Natural killer cell (primary cell): Measurements from ENCODE around the gene CNDP2. TPM values are rescaled to one million over a fixed set of nuclear protein-coding genes. Genes with fewer than 3 reads are reported as not detected.

Experiments used
- ATAC-seq, 3 donors: fragments of 150-1000 bp in 2 of 3; fragments of 200-7000 bp in 1 of 3; cut with Tn5 transposase; 1 replicate in 1 of 3; 2 replicates in 2 of 3; pipeline ENCODE4 v1.10.0; 2021; ENCODE audit warnings: mild to moderate bottlenecking in 2 of 3, moderate library complexity in 2 of 3
- DNase-seq, 2 donors: peaks; one replicate each; pipeline versions ENCODE4 v3.0.0 to v3.0.0-alpha.2; 2013 to 2021; ENCODE audit warnings: mixed read lengths in 1 of 2
- H3K27ac ChIP-seq: one replicate; pipeline ENCODE4 v1.5.1; 2013; ENCODE audit warnings: mild to moderate bottlenecking, low read length
- H3K27me3 ChIP-seq: one replicate; pipeline ENCODE4 v1.6.1; 2013; ENCODE audit warnings: low read length; ENCODE audit not compliant: control insufficient read depth, insufficient read depth
- H3K36me3 ChIP-seq: one replicate; pipeline ENCODE4 v1.6.1; 2013; ENCODE audit warnings: low read length; ENCODE audit not compliant: control insufficient read depth, insufficient read depth
- H3K4me1 ChIP-seq: one replicate; pipeline ENCODE4 v1.6.1; 2013; ENCODE audit warnings: low read length; ENCODE audit not compliant: control insufficient read depth, insufficient read depth
- H3K4me3 ChIP-seq: one replicate; pipeline ENCODE4 v1.5.1; 2013; ENCODE audit warnings: low read length
- H3K9me3 ChIP-seq: one replicate; pipeline ENCODE4 v1.6.1; 2013; ENCODE audit warnings: low read length; ENCODE audit not compliant: control insufficient read depth, insufficient read depth
- H3K27ac Mint-ChIP-seq, 2 donors: one replicate each; pipeline ENCODE4 v1.8.0; 2022; ENCODE audit warnings: mild to moderate bottlenecking in 2 of 2, mixed read lengths in 2 of 2, moderate library complexity in 1 of 2
- H3K27me3 Mint-ChIP-seq, 2 donors: one replicate each; pipeline ENCODE4 v1.8.0; 2022; ENCODE audit warnings: low read depth in 2 of 2, mixed read lengths in 2 of 2
- H3K36me3 Mint-ChIP-seq: one replicate; pipeline ENCODE4 v1.8.0; 2022; ENCODE audit warnings: mixed read lengths
- H3K4me1 Mint-ChIP-seq, 2 donors: one replicate each; pipeline ENCODE4 v1.8.0; 2022; ENCODE audit warnings: mixed read lengths in 2 of 2
- H3K4me3 Mint-ChIP-seq: one replicate; pipeline ENCODE4 v1.8.0; 2022; ENCODE audit warnings: mild to moderate bottlenecking, moderate library complexity, mixed read lengths
- H3K9me3 Mint-ChIP-seq, 2 donors: one replicate each; pipeline ENCODE4 v1.8.0; 2022; ENCODE audit warnings: mixed read lengths in 2 of 2
- WGBS: methylation state at CpG from one replicate; pipeline ENCODE4 v1.1.7; 2013; ENCODE audit warnings: missing lambda C conversion rate; ENCODE audit not compliant: insufficient coverage; 5-methylcytosine and 5-hydroxymethylcytosine counted together
- intact Hi-C: fragments of 100-400 bp; cut with micrococcal nuclease; formaldehyde crosslinking; loops from one replicate; pipeline ENCODE4 v1.14.2; 2022
- total RNA-seq, 4 donors: library from RNA; stranded (reverse); fragments of 120-200 nt in 1 of 4; gene quantifications; one replicate each; pipeline versions ENCODE4 v1.2.3 to v1.2.4, GENCODE V29; 2013 to 2022
- TF ChIP-seq, protein P1 (sequence below): fragments of 200-600 bp; IDR thresholded peaks from one replicate; pipeline ENCODE4 v1.8.0; 2022; ENCODE audit warnings: antibody characterized with exemption

The CNDP2 gene
- total RNA-seq, 3 donors from 2014 or later (not counting 1 experiment from before 2014, with no cell fraction given): 147 to 167 (median 153) TPM

DNA sequence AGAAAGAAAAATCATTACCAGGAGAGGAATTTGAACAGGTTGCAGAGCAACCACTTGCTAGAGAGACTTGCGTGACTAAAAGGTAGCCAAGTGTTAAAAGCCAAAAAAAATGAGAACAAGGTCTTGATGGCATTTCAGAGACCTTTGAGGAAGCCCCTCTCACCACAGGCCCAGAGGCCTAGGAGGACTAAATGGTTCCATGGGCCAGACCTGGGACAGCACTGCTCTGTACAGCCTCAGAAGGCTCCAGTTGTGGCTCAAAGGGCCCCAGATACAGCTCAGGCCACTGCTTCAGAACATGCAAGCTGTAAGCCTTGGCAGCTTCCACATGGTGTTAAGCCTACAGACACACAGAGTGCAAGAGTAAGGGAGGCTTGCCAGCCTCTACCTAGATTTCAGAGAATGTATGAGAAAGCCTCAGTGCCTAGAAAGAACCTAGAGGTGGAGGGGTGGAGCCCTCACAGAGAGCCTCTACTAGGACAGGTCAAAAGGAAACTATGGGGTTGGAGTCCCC lies 53.5 kb downstream of the CNDP2 start:
- H3K9me3 Mint-ChIP-seq: no peaks in the 10 kb centered on the region

DNA sequence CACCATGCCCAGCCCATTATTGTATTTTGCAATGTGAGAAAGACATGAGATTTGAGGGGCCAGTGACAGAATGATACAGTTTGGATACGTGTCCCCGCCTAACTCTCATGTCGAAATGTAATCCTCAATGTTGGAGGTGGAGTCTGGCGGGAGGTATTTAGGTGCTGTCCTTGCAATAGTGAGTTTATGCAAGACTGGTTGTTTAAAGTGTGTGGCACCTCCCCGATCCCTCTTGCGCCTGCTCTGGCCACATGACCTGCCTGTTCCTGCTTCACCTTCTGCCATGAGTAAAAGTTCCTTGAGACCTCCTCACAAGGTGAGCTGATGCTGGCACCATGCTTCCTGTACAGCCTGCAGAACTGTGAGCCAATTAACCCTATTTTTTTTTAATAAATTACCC lies 54.7 kb downstream of the CNDP2 start:
- Mint-ChIP-seq H3K27ac (no peak overlapping the region), H3K27me3 (peaks cover 14 to 18% of the 10 kb centered on the region in 2 donors), H3K4me3 (no peak overlapping the region), H3K9me3 (no peaks in the 10 kb centered on the region), H3K4me1 (no peaks in the 10 kb centered on the region), H3K36me3 (no peaks in the 10 kb centered on the region)
- H3K27me3 ChIP-seq: peaks cover 2% of the 10 kb centered on the region
- H3K4me3 ChIP-seq: no peak overlapping the region
- intact Hi-C loops: no loop called here
- no peak for ATAC-seq
- no peak overlapping the region for H3K27ac ChIP-seq
- no peak for DNase-seq
- WGBS: 95% methylated on average over 6 of the region's 6 CpGs
- TF ChIP-seq, protein P1, sequence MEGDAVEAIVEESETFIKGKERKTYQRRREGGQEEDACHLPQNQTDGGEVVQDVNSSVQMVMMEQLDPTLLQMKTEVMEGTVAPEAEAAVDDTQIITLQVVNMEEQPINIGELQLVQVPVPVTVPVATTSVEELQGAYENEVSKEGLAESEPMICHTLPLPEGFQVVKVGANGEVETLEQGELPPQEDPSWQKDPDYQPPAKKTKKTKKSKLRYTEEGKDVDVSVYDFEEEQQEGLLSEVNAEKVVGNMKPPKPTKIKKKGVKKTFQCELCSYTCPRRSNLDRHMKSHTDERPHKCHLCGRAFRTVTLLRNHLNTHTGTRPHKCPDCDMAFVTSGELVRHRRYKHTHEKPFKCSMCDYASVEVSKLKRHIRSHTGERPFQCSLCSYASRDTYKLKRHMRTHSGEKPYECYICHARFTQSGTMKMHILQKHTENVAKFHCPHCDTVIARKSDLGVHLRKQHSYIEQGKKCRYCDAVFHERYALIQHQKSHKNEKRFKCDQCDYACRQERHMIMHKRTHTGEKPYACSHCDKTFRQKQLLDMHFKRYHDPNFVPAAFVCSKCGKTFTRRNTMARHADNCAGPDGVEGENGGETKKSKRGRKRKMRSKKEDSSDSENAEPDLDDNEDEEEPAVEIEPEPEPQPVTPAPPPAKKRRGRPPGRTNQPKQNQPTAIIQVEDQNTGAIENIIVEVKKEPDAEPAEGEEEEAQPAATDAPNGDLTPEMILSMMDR: no peak
- no peaks in the 10 kb centered on the region for H3K4me1 ChIP-seq
- peaks cover 9% of the 10 kb centered on the region for H3K9me3 ChIP-seq
- H3K36me3 ChIP-seq: no peaks in the 10 kb centered on the region

More for the DNA sequence above, 53.5 kb downstream of the CNDP2 start:
- H3K4me1 Mint-ChIP-seq: no peaks in the 10 kb centered on the region
- DNase-seq (no peak), ATAC-seq (no peak)
- no peak overlapping the region for H3K27ac Mint-ChIP-seq
- no peaks in the 10 kb centered on the region for H3K36me3 Mint-ChIP-seq
- no peak overlapping the region for H3K4me3 ChIP-seq
- TF ChIP-seq, protein P1: no peak
- no peaks in the 10 kb centered on the region for H3K4me1 ChIP-seq
- H3K4me3 Mint-ChIP-seq: no peak overlapping the region
- peaks cover 14 to 18% of the 10 kb centered on the region in 2 donors for H3K27me3 Mint-ChIP-seq
- peaks cover 2% of the 10 kb centered on the region for H3K27me3 ChIP-seq
- WGBS: 100% methylated on average over 1 of the region's 1 CpG
- H3K27ac ChIP-seq: no peak overlapping the region
- intact Hi-C loops: no loop called here
- no peaks in the 10 kb centered on the region for H3K36me3 ChIP-seq
- peaks cover 9% of the 10 kb centered on the region for H3K9me3 ChIP-seq

DNA sequence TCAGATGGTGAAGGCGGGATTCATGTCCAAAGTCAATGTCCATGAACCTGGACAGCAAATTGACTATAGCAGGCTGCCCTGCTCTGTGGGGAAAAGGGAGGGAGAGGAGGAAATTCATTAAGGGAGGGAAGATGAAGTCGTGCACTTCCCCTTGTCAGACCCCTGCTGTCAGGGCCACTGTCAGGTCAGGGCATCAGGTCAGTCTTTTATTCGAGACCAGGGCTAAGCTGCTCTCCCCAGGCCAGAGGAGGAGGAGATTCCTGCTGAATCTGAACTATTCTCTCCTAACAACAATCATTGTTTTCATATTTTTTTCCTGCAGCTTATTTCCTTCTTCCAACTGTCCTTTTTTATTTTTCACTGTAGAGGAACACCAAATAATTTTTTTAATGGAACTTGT lies 55.3 kb downstream of the CNDP2 start:
- Mint-ChIP-seq H3K4me1 (no peaks in the 10 kb centered on the region), H3K4me3 (no peak overlapping the region), H3K36me3 (no peaks in the 10 kb centered on the region), H3K27me3 (peaks cover 14 to 18% of the 10 kb centered on the region in 2 donors), H3K9me3 (no peaks in the 10 kb centered on the region), H3K27ac (no peak overlapping the region)
- Histone ChIP-seq H3K4me1 (no peaks in the 10 kb centered on the region), H3K27ac (no peak overlapping the region), H3K4me3 (no peak overlapping the region), H3K27me3 (peaks cover 2% of the 10 kb centered on the region), H3K36me3 (no peaks in the 10 kb centered on the region), H3K9me3 (peaks cover 9% of the 10 kb centered on the region)
- DNase-seq: no peak
- TF ChIP-seq, protein P1: no peak
- intact Hi-C loops: no loop called here
- no peak for ATAC-seq
- WGBS: 42% methylated on average over 3 of the region's 3 CpGs

DNA sequence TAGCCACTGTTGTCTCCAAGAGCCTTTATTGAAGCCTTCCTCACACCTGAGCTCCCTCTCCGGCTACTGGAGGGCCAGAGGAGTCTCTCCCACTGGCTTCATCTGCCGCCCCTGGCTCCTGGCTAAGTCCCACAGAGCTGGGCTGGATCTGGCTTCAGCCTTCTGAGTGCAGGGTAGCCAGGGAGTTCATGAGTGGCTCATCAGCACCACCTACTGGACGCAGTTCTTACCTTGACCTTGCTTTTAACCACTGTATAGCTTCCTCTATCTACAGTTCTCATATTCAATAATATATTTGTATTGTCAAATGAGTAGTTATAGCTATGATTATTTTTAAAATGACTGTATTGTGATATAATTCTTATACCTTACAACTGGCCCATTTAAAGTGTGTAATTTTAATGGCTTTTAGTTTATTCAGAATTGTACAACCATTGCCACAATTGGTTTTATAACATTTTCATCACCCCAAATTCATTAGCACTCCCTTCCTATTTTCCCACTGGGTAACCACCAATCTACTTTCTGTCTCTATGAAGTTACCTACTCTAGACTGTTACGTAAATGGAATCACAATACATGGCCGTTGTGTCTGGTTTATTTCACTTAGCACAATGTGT lies 55.9 kb downstream of the CNDP2 start:
- TF ChIP-seq, protein P1: peak; percentile 92
- no peak overlapping the region for H3K27ac ChIP-seq
- no peaks in the 10 kb centered on the region for H3K4me1 Mint-ChIP-seq
- peaks cover 14 to 18% of the 10 kb centered on the region in 2 donors for H3K27me3 Mint-ChIP-seq
- intact Hi-C loops: loop anchor here (1.0 kb wide), 2 partner anchors 199 to 356 kb away; no protein-coding TSS in a partner anchor
- ATAC-seq (peak; percentile 92 to 99 (median 99)), DNase-seq (peak; percentile 67 to 90)
- H3K4me3 ChIP-seq: no peak overlapping the region
- H3K4me1 ChIP-seq: no peaks in the 10 kb centered on the region
- H3K9me3 ChIP-seq: peaks cover 9% of the 10 kb centered on the region
- no peaks in the 10 kb centered on the region for H3K36me3 ChIP-seq
- WGBS: 33% methylated on average over 5 of the region's 5 CpGs
- no peak overlapping the region for H3K4me3 Mint-ChIP-seq
- H3K27me3 ChIP-seq: peaks cover 2% of the 10 kb centered on the region
- no peaks in the 10 kb centered on the region for H3K9me3 Mint-ChIP-seq
- H3K36me3 Mint-ChIP-seq: no peaks in the 10 kb centered on the region
- no peak overlapping the region for H3K27ac Mint-ChIP-seq
